Measurements from ENCODE around the gene TACC2. TPM values are rescaled to one million over a fixed set of nuclear protein-coding genes. Genes with fewer than 3 reads are reported as not detected.

The TACC2 gene
- polyA plus RNA-seq, 5 donors = 15.5 to 32.4 (median 24.3) TPM

- DNase-seq = no peak
Observed at GRCh38 chr10:122115874-122116273, 126.9 kb downstream of the TACC2 start.

GRCh38 chr10:122116331-122116730 is 127.4 kb downstream of the TACC2 start:
- DNase-seq = no peak

GRCh38 chr10:122117475-122117874 is 128.5 kb downstream of the TACC2 start:
- DNase-seq = no peak

GRCh38 chr10:122120008-122120744 is 131.2 kb downstream of the TACC2 start:
- no peak for DNase-seq

DNA sequence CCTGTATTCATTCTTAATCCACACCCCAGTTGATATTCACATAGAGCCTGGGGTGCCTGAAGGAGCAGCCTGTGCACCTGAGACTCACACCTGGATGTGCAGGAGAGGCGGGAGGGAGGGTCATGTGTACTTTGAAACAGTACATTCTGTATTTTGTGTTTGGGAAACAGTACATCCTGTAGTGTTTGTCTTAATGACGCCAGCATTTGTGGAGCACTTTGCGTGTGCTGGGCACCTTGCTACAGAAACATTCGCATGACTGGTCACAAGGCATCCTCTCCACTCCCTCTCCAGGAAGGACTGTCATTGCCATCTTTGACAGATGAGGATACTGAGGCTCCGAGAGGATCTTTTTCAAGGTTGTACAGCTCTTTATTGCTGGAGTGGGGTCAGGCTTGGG is 132.1 kb downstream of the TACC2 start:
- DNase-seq = no peak

GRCh38 chr10:122122493-122122892 is 133.5 kb downstream of the TACC2 start:
- DNase-seq = no peak

GRCh38 chr10:122123186-122123585 is 134.2 kb downstream of the TACC2 start:
- no peak for DNase-seq

GRCh38 chr10:122124342-122124741 is 135.4 kb downstream of the TACC2 start:
- no peak for DNase-seq

DNA sequence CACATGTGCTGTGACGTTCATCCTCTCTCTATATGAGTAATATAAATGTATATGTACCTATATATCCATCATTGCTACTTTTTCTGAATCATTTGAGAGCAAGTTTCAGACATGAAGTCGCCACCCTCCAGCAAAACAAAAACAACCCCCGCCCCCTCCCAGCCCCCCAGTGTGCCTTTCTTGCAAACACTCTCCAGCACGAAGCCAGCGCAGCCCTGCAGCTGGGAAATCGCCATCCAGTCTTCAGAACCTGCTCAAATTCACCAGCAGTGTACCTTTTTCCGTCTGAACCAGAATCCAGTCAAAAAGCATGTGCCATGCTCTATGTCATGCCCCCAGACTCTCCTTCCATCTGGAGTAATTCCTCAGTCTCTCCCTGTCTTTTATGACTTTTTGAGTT is 135.8 kb downstream of the TACC2 start:
- DNase-seq = no peak

GRCh38 chr10:122126763-122127659 is 138.0 kb downstream of the TACC2 start:
- no peak for DNase-seq

GRCh38 chr10:122127943-122128342 is 139.0 kb downstream of the TACC2 start:
- DNase-seq = no peak

- DNase-seq = no peak
Observed at GRCh38 chr10:122128357-122128756, 139.4 kb downstream of the TACC2 start.

DNA sequence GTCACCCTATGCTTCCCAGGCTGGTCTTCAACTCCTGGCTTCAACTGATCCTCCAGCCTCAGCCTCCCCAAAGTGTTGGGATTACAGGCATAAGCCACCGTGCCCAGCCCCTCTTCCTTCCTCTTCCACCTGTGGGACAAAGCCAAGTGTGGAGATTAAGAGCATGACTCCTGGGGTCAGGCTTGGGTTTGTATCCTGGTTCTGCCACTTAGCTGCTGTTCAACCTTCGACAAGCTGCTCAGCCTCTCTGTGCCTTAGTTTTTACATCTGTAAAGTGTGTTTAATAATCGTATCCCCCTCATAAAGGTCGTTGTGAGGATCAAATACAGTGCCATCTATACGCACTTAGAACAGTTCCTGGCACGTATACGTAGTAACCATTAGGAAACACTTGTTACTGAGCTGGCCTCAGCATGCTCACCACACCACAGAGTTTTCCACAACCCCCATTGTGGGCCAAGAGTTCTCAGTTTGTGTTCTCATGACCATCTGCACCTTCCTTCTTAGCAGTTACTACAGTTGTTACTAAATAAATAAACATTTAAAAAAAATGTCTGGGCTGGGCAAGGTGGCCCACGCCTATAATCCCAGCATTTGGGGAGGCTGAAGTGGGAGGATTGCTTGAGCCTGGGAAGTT is 141.6 kb downstream of the TACC2 start:
- DNase-seq = no peak

DNA sequence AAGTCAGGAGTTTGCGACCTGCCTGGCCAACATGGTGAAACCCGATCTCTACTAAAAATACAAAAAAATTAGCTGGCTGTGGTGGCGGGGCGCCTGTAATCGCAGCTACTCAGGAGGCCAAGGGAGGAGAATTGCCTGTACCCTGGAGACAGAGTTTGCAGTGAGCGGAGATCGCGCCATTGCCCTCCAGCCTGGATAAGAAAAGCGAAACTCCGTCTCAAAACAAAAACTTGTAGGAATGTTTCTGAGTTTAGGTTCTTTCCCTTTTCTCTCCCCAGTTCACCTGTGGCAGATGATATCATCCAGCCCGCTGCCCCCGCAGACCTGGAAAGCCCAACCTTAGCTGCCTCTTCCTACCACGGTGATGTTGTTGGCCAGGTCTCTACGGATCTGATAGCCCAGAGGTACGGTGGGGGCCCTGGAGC is 143.4 kb downstream of the TACC2 start:
- no peak for DNase-seq

- DNase-seq = no peak
Observed at GRCh38 chr10:122132882-122133565, 144.1 kb downstream of the TACC2 start.

- no peak for DNase-seq
Observed at GRCh38 chr10:122135251-122136025, 146.5 kb downstream of the TACC2 start.

DNA sequence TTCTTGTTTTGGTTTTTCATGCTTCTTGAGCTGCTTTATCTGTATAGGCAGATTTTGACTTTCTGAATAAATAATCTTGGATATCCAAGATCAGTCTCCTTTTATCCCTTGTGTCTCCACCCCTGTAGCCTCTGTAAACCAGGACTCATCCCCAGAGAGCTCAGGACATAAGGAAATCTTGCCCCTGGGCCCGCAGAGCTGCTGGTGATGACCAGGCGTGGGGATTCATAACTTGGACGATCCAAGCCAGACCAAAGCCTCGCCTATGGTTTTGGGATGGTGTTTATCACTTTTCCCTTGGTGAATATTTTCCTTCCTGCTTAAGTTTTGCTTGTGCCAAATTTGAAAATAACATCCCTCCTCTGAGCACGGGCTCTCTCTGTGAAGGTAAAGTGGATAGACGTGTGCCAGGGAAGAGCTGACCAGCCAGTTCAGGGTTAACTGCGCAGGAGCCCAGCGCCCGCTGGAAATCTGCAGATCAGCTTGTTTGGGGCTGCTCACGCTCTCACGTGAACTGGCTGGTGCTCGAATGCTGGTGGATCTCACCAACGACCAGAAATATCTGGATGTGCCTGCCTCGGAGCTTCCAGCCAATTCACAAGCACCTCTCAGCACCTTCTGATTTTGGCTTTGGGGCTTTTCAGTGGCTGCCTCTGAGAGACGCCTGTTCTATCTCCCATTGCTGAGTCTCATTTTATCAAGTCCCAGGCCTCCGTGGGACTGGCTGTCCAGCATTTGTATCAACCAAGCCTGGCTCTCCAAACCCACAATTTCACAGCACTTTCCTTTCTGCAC is 150.1 kb downstream of the TACC2 start:
- DNase-seq = no peak

DNA sequence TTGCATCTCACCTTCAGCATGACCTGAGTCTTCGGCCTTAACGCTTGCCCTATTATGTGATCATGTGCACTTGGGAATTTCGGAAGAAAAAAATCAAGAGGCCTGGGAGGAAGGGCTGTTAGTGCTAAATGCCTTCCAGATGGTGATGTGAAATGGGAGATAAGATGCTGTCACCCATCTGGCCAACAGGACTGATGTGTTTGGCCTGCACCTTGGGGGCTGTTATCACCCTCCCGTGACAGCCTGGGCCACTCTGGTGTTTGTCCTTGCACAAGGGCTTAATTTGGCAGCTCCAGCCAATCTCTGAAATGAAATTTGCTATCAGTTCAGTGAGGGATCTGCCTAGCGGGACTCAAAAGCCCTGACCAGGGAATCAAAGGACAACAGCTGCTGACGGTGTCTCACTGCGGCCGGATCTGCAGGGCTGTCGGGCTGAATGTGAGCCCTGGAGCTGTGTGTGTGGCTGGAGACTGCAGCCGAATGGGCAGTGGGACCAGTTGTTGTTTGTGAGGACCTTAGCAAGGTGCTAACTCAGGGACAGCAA is 150.7 kb downstream of the TACC2 start:
- no peak for DNase-seq

DNA sequence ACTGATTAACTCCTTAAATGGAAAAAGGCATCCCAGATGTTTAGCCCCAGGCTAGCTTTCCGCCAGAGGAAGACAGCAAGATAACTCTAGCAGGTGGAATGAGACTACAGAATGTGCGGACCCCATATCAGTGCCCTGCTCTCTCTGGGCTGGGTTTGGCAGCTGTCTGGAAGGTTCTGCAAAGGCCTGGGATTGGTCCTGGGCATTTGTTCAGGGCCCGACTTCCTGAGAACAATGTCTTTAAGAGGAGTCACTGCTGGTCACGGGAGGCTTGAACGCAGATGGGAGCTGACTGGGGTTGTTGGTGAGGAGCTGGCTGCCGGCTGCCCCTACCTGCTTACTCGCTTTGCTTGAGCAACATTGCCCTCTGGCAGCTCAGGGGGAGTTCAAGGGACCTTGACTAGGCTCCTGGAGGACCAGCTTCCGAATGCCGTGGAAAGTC is 151.5 kb downstream of the TACC2 start:
- DNase-seq = no peak
